SK-N-SH (cell line): ENCODE results near the gene PCK2.

ENCODE experiments used
- CHD2 ChIP-seq: fragments of 150-350 bp; IDR thresholded peaks from 2 replicates; pipeline ENCODE4 v1.6.1; 2018; ENCODE audit warnings: low read length; ENCODE audit not compliant: partially characterized antibody
- FOXJ3 ChIP-seq: sonication (generic); formaldehyde crosslinking; IDR thresholded peaks from 2 replicates; pipeline ENCODE4 v1.5.1; 2020; ENCODE audit warnings: mild to moderate bottlenecking, missing genetic modification reagents
- TAF1 ChIP-seq: IDR thresholded peaks from 2 replicates; pipeline ENCODE4 v1.6.1; 2012; ENCODE audit warnings: low read depth, mild to moderate bottlenecking, low read length, moderate library complexity, borderline replicate concordance

- no peak for TF ChIP-seq FOXJ3
- TF ChIP-seq TAF1, result no peak
- TF ChIP-seq CHD2, result no peak
Observed at GRCh38 chr14:24092110-24092504, 2.0 kb upstream of the PCK2 start.
